IPS-18c (cell line): ENCODE data around the gene SLC25A21.
"Not testable (repeated sequence)": the region's sequence is repeated elsewhere in the genome, so short reads cannot be mapped to it uniquely, and the experiment has no call there.

ENCODE experiments used
- H3K4me3 ChIP-seq: 2 replicates; pipeline ENCODE4 v1.7.0; 2013; ENCODE audit warnings: low read depth, mild to moderate bottlenecking, low read length, moderate library complexity; ENCODE audit not compliant: insufficient read depth
- H3K9me3 ChIP-seq: one replicate; pipeline ENCODE4 v1.6.1; 2013; ENCODE audit warnings: mild to moderate bottlenecking, low read length, moderate library complexity; ENCODE audit not compliant: control insufficient read depth, insufficient read depth

The SLC25A21 gene

DNA sequence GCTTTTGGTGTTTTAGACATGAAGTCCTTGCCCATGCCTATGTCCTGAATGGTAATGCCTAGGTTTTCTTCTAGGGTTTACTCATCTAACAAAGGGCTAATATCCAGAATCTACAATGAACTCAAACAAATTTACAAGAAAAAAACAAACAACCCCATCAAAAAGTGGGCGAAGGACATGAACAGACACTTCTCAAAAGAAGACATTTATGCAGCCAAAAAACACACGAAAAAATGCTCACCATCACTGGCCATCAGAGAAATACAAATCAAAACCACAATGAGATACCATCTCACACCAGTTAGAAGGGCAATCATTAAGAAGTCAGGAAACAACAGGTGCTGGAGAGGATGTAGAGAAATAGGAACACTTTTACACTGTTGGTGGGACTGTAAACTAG, 10.1 kb downstream of the SLC25A21 start:
- not testable (repeated sequence) for H3K4me3 ChIP-seq, H3K9me3 ChIP-seq

- no peaks in the 10 kb centered on the region for H3K9me3 ChIP-seq
- no peak overlapping the region for H3K4me3 ChIP-seq
Observed at GRCh38 chr14:37157987-37158386, 14.4 kb downstream of the SLC25A21 start.

DNA sequence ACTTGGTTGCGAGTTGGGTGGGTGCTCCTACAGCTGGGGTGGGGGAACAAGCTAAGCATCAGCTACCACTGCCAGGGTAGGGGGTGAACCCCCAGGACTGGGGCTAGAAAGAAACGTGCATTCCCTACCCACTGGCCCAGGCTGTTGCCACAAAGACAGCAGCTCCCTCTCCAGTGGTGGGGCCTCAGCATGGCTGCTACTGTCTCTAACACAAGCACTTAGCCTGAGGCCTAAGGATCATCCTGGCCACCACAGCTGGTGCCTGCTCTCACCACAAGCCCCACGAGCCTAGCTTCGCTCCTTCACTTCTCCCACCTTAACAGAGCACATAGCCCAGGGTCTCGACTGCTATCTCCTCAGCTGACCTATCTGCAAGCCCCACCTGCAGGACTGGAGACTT, 18.9 kb downstream of the SLC25A21 start:
- Histone ChIP-seq H3K9me3 (no peaks in the 10 kb centered on the region), H3K4me3 (no peak overlapping the region)

DNA sequence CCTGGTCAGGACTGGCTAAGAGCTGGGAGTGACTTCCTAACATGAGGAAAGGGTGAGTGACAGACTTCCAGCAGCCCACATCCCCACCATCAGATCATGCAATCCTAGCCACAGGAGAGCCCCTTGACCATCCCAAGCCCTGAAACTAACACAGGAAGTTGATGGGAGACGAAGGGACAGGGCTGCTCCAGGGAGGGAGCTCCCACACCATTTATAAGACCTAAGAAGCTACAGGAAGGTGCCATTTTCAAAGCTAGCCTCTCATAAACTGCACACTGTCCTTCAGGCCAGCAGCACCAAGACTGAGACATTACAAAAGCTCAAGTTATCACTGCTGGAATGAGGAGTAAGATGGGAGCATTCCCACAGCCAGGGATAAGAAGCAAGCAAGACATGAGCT, 19.4 kb downstream of the SLC25A21 start:
- no peak overlapping the region for H3K4me3 ChIP-seq
- no peaks in the 10 kb centered on the region for H3K9me3 ChIP-seq

DNA sequence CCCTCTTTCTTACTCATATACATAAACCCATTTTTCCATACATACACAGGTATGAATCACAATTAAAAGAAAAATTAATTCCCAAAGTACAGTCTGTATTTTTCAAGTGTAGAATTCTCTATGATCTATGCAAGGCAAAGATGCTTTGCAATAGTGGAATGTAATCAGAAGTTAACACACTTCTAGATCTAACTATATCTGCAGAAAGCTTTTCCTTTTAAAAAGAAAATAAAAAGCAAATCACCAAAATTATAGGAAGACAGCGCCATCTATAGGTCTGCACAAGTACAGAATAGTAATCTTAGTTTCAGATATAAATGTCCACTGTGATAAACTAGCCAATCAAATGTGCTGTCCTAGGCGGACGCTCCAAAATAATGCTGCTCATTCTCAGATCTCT, 22.0 kb downstream of the SLC25A21 start:
- Histone ChIP-seq H3K4me3 (no peak overlapping the region), H3K9me3 (no peaks in the 10 kb centered on the region)

- no peak overlapping the region for H3K4me3 ChIP-seq
- H3K9me3 ChIP-seq, result no peaks in the 10 kb centered on the region
Observed at GRCh38 chr14:37147310-37147880, 25.0 kb downstream of the SLC25A21 start.

- H3K9me3 ChIP-seq, H3K4me3 ChIP-seq: not testable (repeated sequence)
Observed at GRCh38 chr14:37146438-37146837, 26.0 kb downstream of the SLC25A21 start.

DNA sequence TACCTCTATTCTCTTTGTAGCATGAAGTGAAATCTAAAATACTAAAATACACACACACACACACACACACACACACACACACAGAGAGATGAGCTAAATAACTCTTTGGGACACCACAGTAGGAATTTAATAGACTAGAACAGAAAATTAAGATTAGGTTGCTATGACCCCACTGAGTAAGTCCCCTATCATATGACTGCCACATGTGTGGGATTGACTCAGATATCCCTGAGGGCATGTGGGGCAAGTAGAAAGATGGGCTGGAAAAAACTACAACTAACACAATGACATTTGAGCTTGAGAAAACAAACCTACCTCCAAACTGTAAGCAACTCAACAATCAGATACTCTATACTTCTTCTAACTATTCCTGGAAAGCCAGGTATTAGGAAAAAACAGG, 27.0 kb downstream of the SLC25A21 start:
- Histone ChIP-seq H3K9me3 (no peaks in the 10 kb centered on the region), H3K4me3 (no peak overlapping the region)

DNA sequence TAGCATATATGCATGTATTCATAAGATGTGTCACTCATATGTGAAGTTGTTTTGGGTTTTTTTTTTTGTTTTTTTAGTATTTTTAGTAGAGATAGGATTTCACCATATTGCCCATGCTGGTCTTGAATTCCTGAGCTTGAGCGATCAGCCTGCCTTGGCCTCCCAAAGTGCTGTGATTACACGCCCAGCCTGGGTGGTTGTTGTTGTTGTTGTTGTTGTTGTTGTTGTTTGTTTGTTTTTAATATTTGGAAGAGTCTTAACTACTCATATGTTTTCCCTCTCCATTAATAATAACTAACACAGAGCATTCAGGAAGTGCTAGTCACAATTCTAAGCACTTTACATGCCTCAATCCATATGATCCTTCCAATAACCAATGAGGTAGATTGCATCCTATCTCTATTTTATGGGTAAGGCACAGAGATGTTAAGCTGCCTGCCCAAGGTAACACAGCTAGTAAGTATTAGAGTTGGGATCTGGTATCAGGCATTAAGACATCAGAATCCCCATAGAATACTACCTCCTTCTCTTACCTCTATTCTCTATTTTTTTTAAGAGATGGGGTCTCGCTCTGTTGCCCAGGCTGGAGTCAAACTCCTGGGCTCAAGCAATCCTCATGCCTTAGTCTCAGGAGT, 27.6 kb downstream of the SLC25A21 start:
- H3K9me3 ChIP-seq, result no peaks in the 10 kb centered on the region
- H3K4me3 ChIP-seq, result no peak overlapping the region

DNA sequence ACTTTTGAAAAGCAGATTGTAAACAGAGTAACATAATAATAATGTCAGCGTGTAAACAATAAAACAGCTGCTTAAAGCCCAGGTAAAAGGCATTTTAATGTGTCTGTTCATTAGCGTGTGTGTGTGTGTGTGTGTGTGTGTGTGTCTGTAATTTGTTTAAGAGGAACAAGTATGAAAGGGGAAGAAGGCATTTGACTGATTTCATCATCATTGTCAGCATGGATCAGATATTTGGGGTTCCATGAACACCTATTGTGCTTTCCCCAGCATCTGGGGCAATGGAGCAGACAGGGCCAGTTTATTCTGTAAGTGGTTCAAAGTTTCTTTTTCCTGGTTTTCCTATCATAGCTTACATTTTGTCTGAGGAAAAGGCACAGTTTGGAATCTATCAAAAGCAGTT, 28.9 kb downstream of the SLC25A21 start:
- H3K9me3 ChIP-seq, result no peaks in the 10 kb centered on the region

DNA sequence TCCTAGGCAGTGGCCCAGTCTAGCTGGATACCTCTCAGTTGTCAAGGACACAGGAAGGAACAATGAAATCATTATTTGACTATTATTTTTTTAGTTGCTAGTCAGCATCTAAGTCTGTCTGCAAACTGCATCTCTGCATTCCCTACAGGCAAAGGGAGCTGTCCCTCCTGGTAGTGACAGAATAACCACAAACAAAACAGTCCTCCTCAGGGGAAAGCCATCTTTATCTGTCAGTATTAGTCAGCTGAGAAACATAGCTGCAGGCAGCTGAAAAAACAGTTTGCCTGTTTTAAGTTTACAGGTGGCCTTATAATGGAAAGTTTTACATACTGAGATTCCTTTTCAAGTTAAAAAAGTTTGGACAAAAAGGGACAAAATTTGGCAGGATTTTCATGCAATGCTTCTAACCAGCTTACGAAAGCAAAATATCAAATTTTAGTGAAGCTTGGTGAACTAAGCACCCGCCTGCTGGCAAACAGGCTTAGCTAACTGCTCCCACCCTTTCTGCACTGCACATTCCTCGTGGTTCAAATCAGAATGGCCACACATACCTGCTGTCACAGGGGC, 29.5 kb downstream of the SLC25A21 start:
- H3K9me3 ChIP-seq, result no peaks in the 10 kb centered on the region
- no peak overlapping the region for H3K4me3 ChIP-seq

More for the DNA sequence above, 28.9 kb downstream of the SLC25A21 start:
- no peak overlapping the region for H3K4me3 ChIP-seq

- H3K9me3 ChIP-seq, result no peaks in the 10 kb centered on the region
- H3K4me3 ChIP-seq, result no peak overlapping the region
Observed at GRCh38 chr14:37140176-37140575, 32.2 kb downstream of the SLC25A21 start.

DNA sequence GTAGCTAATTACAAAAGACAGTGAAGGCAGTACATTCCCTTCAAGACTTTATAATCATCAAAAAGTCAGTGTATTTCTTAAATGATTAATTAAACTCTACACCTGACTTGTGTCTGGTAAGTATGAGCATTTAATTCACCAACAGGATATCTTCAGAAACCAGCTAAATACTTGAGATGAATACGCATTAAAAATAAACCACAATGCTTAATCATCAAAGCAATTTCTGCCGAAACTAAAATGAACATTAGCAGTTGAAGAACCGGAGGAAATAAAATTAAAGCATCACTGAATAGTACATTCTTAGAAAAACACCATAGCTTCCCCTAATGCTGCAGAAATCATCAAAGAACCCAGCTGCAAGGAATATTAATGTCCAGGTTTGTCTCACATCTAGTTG, 32.7 kb downstream of the SLC25A21 start:
- Histone ChIP-seq H3K4me3 (no peak overlapping the region), H3K9me3 (no peaks in the 10 kb centered on the region)

- Histone ChIP-seq H3K9me3 (no peaks in the 10 kb centered on the region), H3K4me3 (no peak overlapping the region)
Observed at GRCh38 chr14:37138898-37139297, 33.5 kb downstream of the SLC25A21 start.

- no peaks in the 10 kb centered on the region for H3K9me3 ChIP-seq
- no peak overlapping the region for H3K4me3 ChIP-seq
Observed at GRCh38 chr14:37133284-37133913, 39.0 kb downstream of the SLC25A21 start.

- Histone ChIP-seq H3K4me3 (no peak overlapping the region), H3K9me3 (no peaks in the 10 kb centered on the region)
Observed at GRCh38 chr14:37131205-37131604, 41.2 kb downstream of the SLC25A21 start.

- Histone ChIP-seq H3K9me3 (no peaks in the 10 kb centered on the region), H3K4me3 (no peak overlapping the region)
Observed at GRCh38 chr14:37129047-37129446, 43.4 kb downstream of the SLC25A21 start.

- no peaks in the 10 kb centered on the region for H3K9me3 ChIP-seq
- no peak overlapping the region for H3K4me3 ChIP-seq
Observed at GRCh38 chr14:37124614-37125013, 47.8 kb downstream of the SLC25A21 start.
